Common myeloid progenitor, CD34-positive (primary cell): ENCODE results near the gene RNF40.

Experiments
- CTCF ChIA-PET: fragments of 350-600 bp; sonication (Branson Sonifier 250); formaldehyde crosslinking; loops from one replicate; lab custom pipeline; 2021; ENCODE audit warnings: antibody characterized with exemption; lab: Charles Lee
- POLR2A ChIA-PET: fragments of 350-600 bp; sonication (Branson Sonifier 250); formaldehyde crosslinking; loops from one replicate; lab custom pipeline; 2021; ENCODE audit warnings: antibody characterized with exemption; lab: Charles Lee
- DNase-seq, 3 donors: peaks; one replicate each; pipeline versions ENCODE4 v3.0.0 to v3.0.0-alpha.2; 2013
- H3K27ac ChIP-seq, 2 experiments: 1 replicate in 1 of 2; 2 replicates in 1 of 2; pipeline ENCODE4 v1.7.0; 2013; ENCODE audit warnings: inconsistent platforms in 2 of 2, low read length in 2 of 2, mild to moderate bottlenecking in 2 of 2, low read depth in 1 of 2, moderate library complexity in 1 of 2; ENCODE audit not compliant: severe bottlenecking in 2 of 2, insufficient read depth in 1 of 2, poor library complexity in 1 of 2
- H3K27me3 ChIP-seq, 5 experiments: replicated peaks in 2 of 5; 1 replicate in 3 of 5; 2 replicates in 2 of 5; pipeline versions ENCODE4 v1.6.1 to v1.7.0; 2013; ENCODE audit warnings: low read length in 4 of 5, mild to moderate bottlenecking in 2 of 5, moderate library complexity in 2 of 5, inconsistent platforms in 1 of 5; ENCODE audit not compliant: insufficient read depth in 5 of 5, control insufficient read depth in 4 of 5
- H3K36me3 ChIP-seq, 4 experiments: 1 replicate in 2 of 4; 2 replicates in 2 of 4; pipeline versions ENCODE4 v1.6.1 to v1.7.0; 2013; ENCODE audit warnings: low read length in 3 of 4, control low read depth in 1 of 4, mild to moderate bottlenecking in 1 of 4; ENCODE audit not compliant: control insufficient read depth in 4 of 4, insufficient read depth in 4 of 4
- H3K4me1 ChIP-seq, 4 experiments: 1 replicate in 3 of 4; 2 replicates in 1 of 4; pipeline versions ENCODE4 v1.6.1 to v1.7.1; 2013; ENCODE audit warnings: low read length in 3 of 4, mild to moderate bottlenecking in 3 of 4, control low read depth in 1 of 4, inconsistent platforms in 1 of 4, moderate library complexity in 1 of 4; ENCODE audit not compliant: control insufficient read depth in 4 of 4, insufficient read depth in 4 of 4; ENCODE audit errors: control extremely low read depth in 1 of 4
- H3K4me3 ChIP-seq, 7 experiments: 1 replicate in 4 of 7; 2 replicates in 3 of 7; pipeline versions ENCODE4 v1.5.1 to v1.7.0; 2013; ENCODE audit warnings: mild to moderate bottlenecking in 7 of 7, low read length in 6 of 7, moderate library complexity in 6 of 7, inconsistent platforms in 2 of 7, low read depth in 2 of 7, control low read depth in 1 of 7; ENCODE audit not compliant: insufficient read depth in 4 of 7, control insufficient read depth in 1 of 7; ENCODE audit errors: extremely low read depth in 1 of 7
- H3K9me3 ChIP-seq, 5 experiments: 1 replicate in 4 of 5; 2 replicates in 1 of 5; pipeline versions ENCODE4 v1.6.1 to v1.7.1; 2013; ENCODE audit warnings: low read length in 4 of 5, mild to moderate bottlenecking in 2 of 5, inconsistent platforms in 1 of 5, low read depth in 1 of 5, moderate library complexity in 1 of 5; ENCODE audit not compliant: control insufficient read depth in 4 of 5, insufficient read depth in 2 of 5; ENCODE audit errors: control extremely low read depth in 1 of 5
- WGBS: methylation state at CpG from one replicate; pipeline ENCODE4 v1.1.5; 2013; ENCODE audit not compliant: insufficient coverage; 5-methylcytosine and 5-hydroxymethylcytosine counted together

The RNF40 gene

DNA sequence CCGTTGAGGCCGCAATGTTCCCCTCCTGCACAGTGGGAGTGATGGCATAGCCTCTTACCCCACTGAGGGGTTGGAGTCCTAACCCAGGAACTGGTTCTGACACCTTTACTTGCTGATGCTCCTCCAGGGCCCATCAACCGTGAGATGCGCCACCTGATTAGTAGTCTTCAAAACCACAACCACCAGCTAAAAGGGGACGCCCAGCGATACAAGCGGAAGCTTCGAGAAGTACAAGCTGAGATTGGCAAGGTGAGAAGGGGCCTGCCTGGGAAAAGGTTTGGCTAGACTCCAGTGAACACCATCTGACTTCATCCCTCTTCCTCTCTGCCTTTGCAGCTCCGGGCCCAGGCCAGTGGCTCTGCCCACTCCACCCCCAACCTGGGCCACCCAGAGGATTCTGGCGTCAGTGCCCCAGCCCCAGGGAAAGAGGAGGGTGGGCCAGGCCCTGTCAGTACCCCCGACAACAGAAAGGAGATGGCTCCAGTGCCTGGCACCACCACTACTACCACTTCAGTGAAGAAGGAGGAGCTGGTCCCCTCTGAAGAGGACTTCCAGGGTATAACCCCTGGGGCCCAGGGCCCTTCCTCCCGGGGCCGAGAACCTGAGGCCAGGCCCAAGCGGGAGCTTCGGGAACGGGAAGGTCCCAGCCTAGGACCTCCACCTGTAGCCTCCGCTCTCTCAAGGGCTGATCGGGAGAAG is 5.8 kb downstream of the RNF40 start:
- WGBS, result 95% methylated on average over 12 of the region's 18 CpGs
- peaks cover under 1 to 8% (median 8%) of the 10 kb centered on the region in 4 experiments for H3K4me1 ChIP-seq
- H3K36me3 ChIP-seq, result peaks cover 17 to 94% (median 78%) of the 10 kb centered on the region in 4 experiments
- H3K4me3 ChIP-seq, result no peak overlapping the region
- no peaks in the 10 kb centered on the region for H3K27me3 ChIP-seq
- CTCF ChIA-PET, result interaction anchor here (0.6 to 2.1 kb wide), 3 partner anchors 9 to 124 kb away, joined by 3 to 7 read pairs (median 4); no protein-coding TSS in a partner anchor
- DNase-seq, result no peak
- H3K9me3 ChIP-seq, result no peaks in the 10 kb centered on the region
- H3K27ac ChIP-seq, result no peak overlapping the region
- POLR2A ChIA-PET, result interaction anchor here (0.7 kb wide), 1 partner anchor 9 kb away, joined by 3 read pairs; no protein-coding TSS in a partner anchor

DNA sequence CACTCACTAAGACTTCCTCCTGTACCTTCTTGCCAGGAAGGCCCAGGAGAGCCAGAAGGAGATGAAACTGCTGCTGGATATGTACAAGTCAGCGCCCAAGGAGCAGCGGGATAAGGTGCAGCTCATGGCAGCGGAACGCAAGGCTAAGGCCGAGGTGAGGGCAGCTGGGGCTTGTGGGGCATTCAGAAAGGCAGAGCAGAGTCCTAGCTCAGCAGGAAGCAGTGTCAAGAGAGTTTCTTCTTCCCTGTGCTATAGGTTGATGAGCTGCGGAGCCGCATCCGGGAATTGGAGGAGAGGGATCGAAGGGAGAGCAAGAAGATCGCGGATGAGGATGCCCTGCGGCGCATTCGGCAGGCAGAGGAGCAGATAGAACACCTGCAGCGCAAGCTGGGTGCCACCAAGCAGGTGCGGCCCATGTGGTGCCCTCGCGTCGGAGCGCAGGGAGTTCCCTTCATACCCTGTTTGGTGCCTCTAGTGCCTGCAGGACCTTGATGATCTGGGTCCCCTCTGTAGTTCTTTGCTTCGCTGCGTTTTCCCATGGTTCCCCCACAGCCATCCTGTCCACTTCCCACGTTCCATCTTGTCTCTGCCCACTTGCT is 6.6 kb downstream of the RNF40 start:
- Histone ChIP-seq H3K36me3 (peaks cover 21 to 96% (median 76%) of the 10 kb centered on the region in 4 experiments), H3K9me3 (no peaks in the 10 kb centered on the region), H3K27me3 (no peaks in the 10 kb centered on the region), H3K27ac (no peak overlapping the region), H3K4me3 (no peak overlapping the region), H3K4me1 (peaks cover 0 to under 1% (median under 1%) of the 10 kb centered on the region in 4 experiments)
- no peak for DNase-seq
- 99% methylated on average over 23 of the region's 23 CpGs for WGBS
- CTCF ChIA-PET, result interaction anchor here (0.6 to 1.2 kb wide), 2 partner anchors 45 to 123 kb away, joined by 3 to 4 read pairs; no protein-coding TSS in a partner anchor
- POLR2A ChIA-PET, result interaction anchor here (0.7 kb wide), 1 partner anchor 9 kb away, joined by 3 read pairs; no protein-coding TSS in a partner anchor

DNA sequence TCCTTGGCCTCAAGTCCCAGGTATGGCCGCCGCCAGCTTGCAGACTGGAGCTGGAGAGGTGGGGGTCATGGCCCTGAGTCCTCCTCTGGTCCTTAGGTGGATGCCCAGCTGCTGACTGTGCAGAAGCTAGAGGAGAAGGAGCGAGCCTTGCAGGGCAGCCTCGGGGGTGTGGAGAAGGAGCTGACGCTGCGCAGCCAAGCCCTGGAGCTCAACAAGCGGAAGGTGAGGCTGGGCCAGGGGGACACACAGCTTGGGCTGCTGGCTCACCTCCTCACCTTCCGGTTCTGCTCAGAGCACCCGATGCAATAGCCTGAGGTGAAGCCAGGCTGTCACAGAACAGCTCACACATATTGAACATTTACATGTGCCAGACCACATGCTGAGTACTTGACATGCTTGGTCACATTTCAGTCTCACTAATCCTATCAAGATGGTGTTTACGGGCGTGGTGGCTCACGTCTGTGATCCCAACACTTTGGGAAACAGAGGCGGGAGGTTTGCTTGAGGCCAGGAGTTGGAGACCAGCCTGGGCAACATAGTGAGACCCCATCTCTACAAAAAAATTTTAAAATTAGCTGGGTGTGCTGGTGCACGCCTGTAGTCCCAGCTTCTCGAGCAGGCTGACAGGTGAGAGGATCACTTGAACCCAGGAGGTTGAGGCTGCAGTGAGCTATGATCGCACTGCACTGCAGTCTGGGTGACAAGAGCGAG is 7.4 kb downstream of the RNF40 start:
- Histone ChIP-seq H3K27ac (no peak overlapping the region), H3K4me1 (peaks cover 0 to under 1% (median 0%) of the 10 kb centered on the region in 4 experiments), H3K4me3 (no peak overlapping the region), H3K27me3 (no peaks in the 10 kb centered on the region), H3K9me3 (no peaks in the 10 kb centered on the region), H3K36me3 (peaks cover 21 to 96% (median 74%) of the 10 kb centered on the region in 4 experiments)
- no peak for DNase-seq
- 96% methylated on average over 13 of the region's 17 CpGs for WGBS
- ChIA-PET CTCF (interaction anchor here (1.0 kb wide), 1 partner anchor 75 kb away, joined by 3 read pairs; no protein-coding TSS in a partner anchor), POLR2A (no interaction called here)

DNA sequence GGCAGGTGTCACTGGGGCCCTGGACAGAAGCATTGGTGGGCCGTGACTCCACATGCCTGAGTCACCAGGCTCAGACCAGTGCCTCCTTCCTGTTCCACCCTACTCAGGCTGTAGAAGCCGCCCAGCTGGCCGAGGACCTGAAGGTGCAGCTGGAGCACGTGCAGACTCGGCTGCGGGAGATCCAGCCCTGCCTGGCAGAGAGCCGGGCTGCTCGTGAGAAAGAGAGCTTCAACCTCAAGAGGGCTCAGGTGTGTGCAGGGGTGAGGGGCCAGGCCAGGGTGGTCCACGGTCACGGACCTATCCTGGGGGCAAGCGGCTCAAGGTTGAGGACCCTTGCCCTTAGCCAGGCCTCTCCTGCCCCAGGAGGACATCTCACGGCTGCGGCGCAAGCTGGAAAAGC is 9.6 kb downstream of the RNF40 start:
- POLR2A ChIA-PET, result no interaction called here
- WGBS, result 97% methylated on average over 12 of the region's 14 CpGs
- no peak overlapping the region for H3K4me3 ChIP-seq
- H3K27ac ChIP-seq, result no peak overlapping the region
- CTCF ChIA-PET, result interaction anchor here (1.6 to 1.8 kb wide), 2 partner anchors 9 to 21 kb away, joined by 4 to 6 read pairs; no protein-coding TSS in a partner anchor
- H3K36me3 ChIP-seq, result peaks cover 21 to 75% (median 55%) of the 10 kb centered on the region in 4 experiments
- H3K27me3 ChIP-seq, result no peaks in the 10 kb centered on the region
- peaks cover 0 to 21% (median 17%) of the 10 kb centered on the region in 4 experiments for H3K4me1 ChIP-seq
- no peaks in the 10 kb centered on the region for H3K9me3 ChIP-seq
- DNase-seq, result no peak

DNA sequence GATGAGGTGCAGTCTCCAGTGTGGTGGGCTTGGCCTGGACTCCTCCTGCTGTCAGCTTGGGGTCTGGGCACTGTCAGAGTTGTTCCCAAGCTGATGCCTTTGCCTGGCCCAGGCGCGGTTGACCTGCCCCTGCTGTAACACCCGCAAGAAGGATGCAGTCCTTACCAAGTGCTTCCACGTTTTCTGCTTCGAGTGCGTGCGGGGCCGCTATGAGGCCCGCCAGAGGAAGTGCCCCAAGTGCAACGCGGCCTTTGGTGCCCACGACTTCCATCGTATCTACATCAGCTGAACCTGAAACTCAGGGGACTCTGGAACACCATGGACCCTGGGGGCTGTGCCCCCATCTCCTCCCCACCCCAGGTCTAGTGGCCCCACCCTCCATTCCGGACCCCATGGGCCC is 11.7 kb downstream of the RNF40 start:
- WGBS, result 70% methylated on average over 13 of the region's 14 CpGs
- Histone ChIP-seq H3K4me3 (no peak overlapping the region), H3K36me3 (peaks cover 16 to 54% (median 35%) of the 10 kb centered on the region in 4 experiments), H3K27me3 (no peaks in the 10 kb centered on the region), H3K27ac (no peak overlapping the region), H3K9me3 (no peaks in the 10 kb centered on the region), H3K4me1 (peaks cover 0 to 24% (median 19%) of the 10 kb centered on the region in 4 experiments)
- no peak for DNase-seq
- ChIA-PET CTCF (interaction anchor here (1.2 to 1.4 kb wide), 2 partner anchors 10 to 38 kb away, joined by 3 to 7 read pairs; no protein-coding TSS in a partner anchor), POLR2A (no interaction called here)

DNA sequence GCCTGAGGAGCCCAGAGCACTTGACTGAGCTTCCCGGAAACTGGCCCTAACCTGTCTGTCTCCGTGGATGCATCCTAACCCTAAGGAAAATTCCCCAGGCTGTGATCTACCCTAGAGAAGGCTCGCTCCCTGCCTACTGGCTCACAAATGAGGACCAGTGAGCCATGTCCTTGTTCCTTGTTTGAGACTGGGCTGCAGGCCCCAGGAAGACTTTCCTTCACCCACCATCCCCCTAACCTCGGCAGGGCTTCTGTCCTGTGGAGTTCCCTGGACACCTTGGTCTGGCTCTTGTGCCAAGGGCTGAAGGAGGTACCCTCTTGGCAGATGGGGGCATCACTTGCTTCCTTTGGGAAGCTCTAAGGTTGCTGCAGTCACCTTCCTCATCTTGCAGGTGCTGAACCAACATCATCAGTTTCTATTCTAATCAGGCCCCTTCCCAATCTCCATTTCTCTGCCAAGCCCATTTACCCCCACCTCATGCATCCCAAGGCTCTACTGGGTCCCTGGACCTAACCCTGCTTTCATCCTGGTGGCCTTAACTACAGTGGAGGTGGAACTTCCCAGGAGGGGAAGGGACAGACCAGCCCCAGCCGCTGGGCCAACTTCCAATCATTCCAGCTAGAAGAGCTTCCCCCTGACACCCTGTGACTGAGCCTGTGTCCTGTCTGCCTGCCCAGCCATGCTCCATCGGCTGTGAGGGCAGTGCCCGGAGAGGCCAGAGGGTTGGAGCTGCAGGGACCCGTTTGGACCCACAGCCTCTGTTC is 12.4 kb downstream of the RNF40 start:
- peak overlapping the region in 1 of 2 experiments; percentile 76 for H3K27ac ChIP-seq
- CTCF ChIA-PET, result interaction anchor here (1.0 to 1.4 kb wide), 5 partner anchors 11 to 159 kb away, joined by 3 to 7 read pairs (median 4); partner anchors contain the start of gene ZNF629
- peaks cover 12 to 47% (median 30%) of the 10 kb centered on the region in 4 experiments for H3K36me3 ChIP-seq
- H3K4me3 ChIP-seq, result peak overlapping the region in 5 of 7 experiments; percentile 69 to 81 (median 76)
- peaks cover 0 to 24% (median 19%) of the 10 kb centered on the region in 4 experiments for H3K4me1 ChIP-seq
- WGBS, result 63% methylated on average over 5 of the region's 8 CpGs
- POLR2A ChIA-PET, result interaction anchor here (1.0 kb wide), 1 partner anchor 27 kb away, joined by 3 read pairs; the partner anchor contains the start of gene PHKG2
- no peaks in the 10 kb centered on the region for H3K9me3 ChIP-seq
- DNase-seq, result no peak
- H3K27me3 ChIP-seq, result no peaks in the 10 kb centered on the region
